DMS153 treated with DMSO at 0.1 percent for 48 hours (cell line): ENCODE data around the gene DAPK1.

Experiments used
- DNase-seq: peaks from one replicate; lab custom pipeline; 2025; ENCODE audit not compliant: unreplicated experiment; lab: John Stamatoyannopoulos, UW

DAPK1 gene

DNA sequence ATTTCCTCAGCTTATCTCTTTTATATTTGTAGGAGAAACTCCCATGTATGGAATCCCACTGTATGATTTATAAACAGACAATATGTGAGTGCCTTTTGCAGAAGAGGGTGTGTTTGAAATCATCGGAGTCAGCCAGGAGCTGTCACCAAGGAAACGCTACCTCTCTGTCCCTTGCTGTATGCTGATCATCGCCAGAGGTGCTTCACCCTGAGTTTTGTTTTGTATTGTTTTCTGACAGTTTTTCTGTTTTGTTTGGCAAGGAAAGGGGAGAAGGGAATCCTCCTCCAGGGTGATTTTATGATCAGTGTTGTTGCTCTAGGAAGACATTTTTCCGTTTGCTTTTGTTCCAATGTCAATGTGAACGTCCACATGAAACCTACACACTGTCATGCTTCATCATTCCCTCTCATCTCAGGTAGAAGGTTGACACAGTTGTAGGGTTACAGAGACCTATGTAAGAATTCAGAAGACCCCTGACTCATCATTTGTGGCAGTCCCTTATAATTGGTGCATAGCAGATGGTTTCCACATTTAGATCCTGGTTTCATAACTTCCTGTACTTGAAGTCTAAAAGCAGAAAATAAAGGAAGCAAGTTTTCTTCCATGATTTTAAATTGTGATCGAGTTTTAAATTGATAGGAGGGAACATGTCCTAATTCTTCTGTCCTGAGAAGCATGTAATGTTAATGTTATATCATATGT lies 210.3 kb downstream of the DAPK1 start:
- no peak for DNase-seq

- DNase-seq: no peak
Observed at GRCh38 chr9:87708546-87708945, 210.9 kb downstream of the DAPK1 start.

- DNase-seq: no peak
Observed at GRCh38 chr9:87708986-87709728, 211.5 kb downstream of the DAPK1 start.

DNA sequence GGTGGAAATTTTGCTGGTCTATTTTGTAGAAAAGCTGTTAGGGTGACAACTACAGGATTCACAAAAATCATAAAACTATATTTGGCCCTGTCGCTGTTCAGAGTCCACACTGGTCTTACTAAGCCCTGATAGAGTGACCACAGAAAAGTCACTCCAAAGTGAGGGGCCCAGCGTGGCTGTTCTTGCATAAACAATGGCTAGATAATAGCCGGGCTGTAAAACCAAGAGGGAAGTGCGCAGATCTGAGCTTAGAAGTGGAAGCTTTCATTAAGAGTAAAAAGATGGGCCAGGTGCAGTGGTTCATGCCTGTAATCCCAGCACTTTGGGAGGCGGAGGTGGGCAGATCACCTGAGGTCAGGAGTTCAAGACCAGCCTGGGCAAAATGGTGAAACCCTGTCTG lies 212.8 kb downstream of the DAPK1 start:
- DNase-seq: no peak

DNA sequence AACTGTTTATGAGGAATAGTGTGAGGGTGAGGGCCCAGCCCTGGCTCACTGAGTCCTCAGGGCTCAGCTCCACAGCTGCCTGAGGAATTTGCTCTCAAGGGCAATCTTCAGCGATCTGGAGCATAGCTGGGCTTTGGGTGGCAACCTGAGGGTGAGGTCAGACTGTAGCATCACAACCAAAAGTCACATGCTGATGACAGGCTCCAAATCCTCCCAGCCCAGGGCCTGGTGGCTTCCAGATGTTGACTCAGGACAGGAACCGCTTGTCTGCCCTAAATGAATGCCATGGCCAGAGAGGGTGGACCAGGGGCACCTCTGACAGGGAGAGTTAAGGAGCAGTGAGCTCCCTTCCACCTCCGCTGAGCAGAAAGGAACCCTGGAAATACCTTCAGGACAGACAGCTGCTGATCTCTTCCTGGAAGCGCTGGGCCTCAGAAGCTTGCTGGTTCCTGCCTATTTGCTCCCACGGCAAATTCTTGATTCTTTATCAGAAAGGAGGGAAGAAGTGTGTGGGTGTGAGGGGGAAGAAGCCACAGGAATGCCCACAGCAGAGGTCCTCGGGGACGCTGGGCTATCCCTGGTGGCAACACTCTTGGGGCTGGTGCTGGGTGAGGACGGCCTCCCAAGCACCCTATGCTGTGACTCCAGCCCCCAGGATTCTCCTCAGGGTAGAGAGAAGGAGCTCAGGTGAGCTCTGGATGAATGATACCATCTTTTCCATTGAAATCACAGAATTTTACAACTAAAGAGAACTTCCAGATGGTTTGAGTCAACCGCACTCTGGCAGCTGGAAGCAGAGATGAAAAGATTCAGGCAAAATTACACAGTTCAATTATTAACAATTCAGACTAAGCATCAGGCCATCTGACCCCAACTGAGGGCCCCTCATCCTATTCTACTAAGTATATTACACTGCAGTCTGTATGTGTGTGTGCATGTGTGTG lies 214.5 kb downstream of the DAPK1 start:
- DNase-seq: no peak

DNA sequence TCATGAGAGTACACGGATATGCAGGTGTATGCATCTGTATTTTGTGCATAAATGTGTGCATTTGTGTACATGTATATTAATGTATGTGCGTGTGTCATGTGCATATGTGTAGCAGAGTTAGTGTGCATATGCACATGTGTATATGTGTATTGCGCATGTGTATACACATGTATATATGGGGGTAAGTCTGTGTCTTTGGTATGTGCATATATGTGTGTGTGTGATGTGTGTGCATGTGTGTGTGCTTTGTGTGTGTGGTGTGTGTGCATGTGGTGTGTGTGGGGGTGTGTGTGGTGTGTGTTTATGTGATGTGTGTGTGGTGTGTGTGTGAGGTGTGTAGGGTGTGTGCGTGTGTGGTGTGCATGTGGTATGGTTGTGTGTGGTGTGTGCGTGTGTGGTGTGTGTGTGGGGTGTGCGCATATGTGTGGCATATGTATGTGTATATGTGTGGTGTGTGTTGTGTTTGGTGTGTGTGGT lies 215.2 kb downstream of the DAPK1 start:
- DNase-seq: no peak

GRCh38 chr9:87713278-87713987 lies 215.8 kb downstream of the DAPK1 start:
- no peak for DNase-seq

DNA sequence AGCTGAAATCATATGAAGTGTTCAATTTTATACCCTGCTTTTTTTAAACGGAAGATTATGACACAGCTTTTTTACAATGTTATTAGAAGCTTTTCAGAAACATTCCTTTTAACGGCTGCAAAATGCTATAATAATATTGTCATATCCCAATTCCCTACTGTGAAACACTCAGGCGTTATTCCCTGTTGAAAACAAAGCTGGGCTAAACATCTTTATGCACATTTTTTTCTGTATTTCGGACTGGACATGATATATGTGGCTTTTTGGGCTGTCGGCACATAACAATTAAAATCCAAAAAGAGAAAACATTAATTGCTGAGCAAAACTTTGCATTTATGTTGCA lies 216.3 kb downstream of the DAPK1 start:
- DNase-seq: no peak

GRCh38 chr9:87714819-87715218 lies 217.2 kb downstream of the DAPK1 start:
- DNase-seq: no peak

- DNase-seq: no peak
Observed at GRCh38 chr9:87716141-87716540, 218.5 kb downstream of the DAPK1 start.

DNA sequence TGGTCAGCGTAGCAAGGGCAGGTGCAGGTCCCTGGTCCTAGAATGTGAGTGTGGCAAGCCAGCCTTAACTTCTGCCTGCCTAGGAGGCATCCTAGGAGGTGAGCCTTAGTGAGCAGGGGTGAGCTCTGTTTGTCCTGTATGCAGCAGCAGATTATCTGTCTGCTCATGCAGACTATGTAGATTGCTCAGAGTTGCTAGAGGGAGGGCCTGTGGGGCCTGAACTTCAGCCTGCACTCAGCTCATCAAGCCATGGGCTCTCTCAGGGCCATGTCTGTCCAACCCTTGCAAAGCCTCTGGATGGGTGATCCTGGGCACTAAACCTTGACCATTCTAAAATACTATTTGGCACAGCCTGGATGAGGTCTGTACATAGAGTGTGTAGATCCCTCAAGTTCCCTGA lies 219.8 kb downstream of the DAPK1 start:
- no peak for DNase-seq

- no peak for DNase-seq
Observed at GRCh38 chr9:87718231-87718630, 220.6 kb downstream of the DAPK1 start.

DNA sequence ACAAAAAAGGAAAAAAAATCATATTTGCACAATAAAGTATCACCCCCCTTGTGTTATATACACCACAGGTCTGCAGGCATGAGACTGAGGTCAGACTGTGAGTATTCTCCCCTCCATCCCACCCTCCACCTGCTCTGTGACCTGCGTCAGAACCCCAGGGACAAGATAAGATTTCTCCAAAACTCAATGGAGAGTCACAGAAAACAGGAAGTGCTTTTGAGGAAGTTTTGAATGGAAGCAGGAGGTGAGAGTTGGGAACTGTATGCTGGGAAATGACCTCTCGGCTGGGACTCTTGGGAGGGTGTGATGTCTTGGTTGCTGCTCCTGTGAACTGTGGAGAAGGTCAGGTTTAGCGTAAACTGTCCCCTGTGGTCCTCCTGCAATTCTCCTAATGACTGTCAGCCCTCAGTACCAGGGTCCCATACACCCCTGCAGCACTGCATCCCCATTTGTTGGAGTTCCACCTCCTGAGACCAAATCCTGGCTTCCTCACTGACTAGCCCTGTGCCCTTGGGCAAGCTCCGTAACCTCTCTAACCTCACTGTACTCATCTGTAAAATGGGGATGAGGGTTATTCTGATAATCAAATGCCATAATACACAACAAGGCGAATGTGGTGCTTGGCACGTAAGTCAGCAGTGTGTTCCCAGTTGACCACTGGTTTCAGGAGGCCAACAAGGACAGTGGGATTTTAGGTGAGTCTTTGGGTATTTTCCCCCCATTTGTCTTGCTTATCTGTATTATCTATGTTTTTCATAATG lies 221.4 kb downstream of the DAPK1 start:
- DNase-seq: no peak

DNA sequence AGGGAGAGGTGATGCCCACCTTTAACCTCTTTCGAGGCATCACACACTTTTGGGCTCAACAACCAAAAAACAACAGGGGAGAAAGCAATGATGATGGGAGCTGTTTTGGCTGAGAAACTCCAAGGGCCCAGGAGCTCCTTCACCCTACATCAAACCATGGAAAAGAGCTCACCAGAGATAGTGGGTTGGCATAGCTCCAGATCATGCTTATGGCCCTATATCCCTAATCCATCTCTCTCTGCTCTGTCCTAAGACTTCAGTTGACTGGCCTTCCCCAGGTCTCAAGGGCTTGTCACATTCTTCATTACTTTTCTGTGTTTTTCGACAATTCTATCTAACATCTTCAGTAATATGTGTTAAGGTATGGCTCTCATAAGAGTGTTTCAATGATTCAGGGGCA lies 222.5 kb downstream of the DAPK1 start:
- no peak for DNase-seq

DNA sequence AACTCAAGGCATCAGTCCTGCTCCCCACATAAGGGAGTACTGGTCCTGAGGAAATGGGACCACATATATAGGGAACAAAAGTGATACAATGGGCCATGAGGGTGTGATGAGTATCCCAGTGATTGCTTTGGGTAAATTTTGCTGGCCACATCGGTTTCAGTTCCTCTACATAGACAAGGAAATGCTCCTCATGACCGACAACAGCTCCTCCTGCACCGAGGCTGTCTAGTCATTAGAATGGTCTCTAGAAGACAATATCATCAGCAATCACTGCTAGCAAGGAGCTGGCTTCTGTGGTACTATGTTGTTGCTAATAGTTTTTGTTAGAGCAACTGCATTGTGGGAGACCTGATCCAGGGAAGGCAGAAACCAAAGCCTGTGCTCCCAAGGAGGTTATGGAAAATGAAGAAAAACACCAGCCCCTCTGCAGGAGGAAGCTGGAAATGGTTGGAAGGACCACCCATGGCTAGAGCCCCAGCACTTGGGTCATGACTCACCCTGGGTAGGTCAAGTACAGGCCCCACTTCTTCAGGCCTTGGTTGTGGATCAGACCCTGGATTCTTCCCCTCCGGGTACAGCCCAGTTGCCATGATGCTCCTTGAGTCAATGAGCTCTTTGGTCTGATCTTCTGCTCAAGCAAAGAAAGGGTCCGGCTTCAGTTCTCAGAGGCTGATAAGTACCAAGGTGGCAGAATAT lies 224.9 kb downstream of the DAPK1 start:
- DNase-seq: no peak

- DNase-seq: no peak
Observed at GRCh38 chr9:87725356-87725899, 227.8 kb downstream of the DAPK1 start.

GRCh38 chr9:87725900-87726709 lies 228.4 kb downstream of the DAPK1 start, which contains the start of gene CTSL:
TSS of gene CTSL (plus strand) at chr9:87726119. CDS start at chr9:87727604, 1,485 bp downstream.
- DNase-seq: no peak

DNA sequence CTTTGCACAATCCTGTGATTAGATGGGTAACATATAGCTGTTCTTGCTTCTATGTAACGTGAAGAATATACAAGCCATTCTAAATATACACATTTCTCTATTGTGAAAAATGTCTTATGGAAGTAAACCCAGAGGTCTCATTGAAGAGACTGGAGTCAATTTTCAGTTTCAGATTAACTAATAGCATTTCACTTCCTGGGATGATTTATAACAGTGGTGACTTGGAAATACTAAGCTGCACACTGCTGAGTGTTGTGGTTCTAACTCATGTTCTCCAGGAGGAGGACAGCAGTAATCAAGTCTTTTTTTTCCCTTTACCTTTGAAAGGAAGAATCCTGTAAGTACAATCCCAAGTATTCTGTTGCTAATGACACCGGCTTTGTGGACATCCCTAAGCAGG lies 231.6 kb downstream of the DAPK1 start:
- DNase-seq: no peak
